GM12878 (cell line): ENCODE measurements around the gene FGFRL1.

Experiments used
- ATF3 ChIP-seq: IDR thresholded peaks from 2 replicates; pipeline ENCODE4 v1.6.1; 2011; ENCODE audit warnings: low read depth, mild to moderate bottlenecking, low read length, moderate library complexity, borderline replicate concordance; ENCODE audit errors: extremely low read depth
- CEBPB ChIP-seq, 2 experiments: fragments of 150-350 bp in 1 of 2; IDR thresholded peaks; 2 replicates each; pipeline ENCODE4 v1.6.1; 2012 to 2014; ENCODE audit warnings: low read depth in 2 of 2, low read length in 2 of 2, borderline replicate concordance in 1 of 2, inconsistent platforms in 1 of 2
- CTCF ChIP-seq, 3 experiments: IDR thresholded peaks in 2 of 3; conservative IDR thresholded peaks in 1 of 3; 2 replicates each; pipeline ENCODE4 v1.5.1; 2011; ENCODE audit warnings: low read depth in 3 of 3, low read length in 3 of 3, mild to moderate bottlenecking in 3 of 3, control low read depth in 2 of 3, moderate library complexity in 2 of 3, inconsistent platforms in 1 of 3, mixed read lengths in 1 of 3; ENCODE audit not compliant: control insufficient read depth in 2 of 3, insufficient read depth in 1 of 3; ENCODE audit errors: extremely low read depth in 1 of 3
- EP300 ChIP-seq, 2 experiments: fragments of 150-350 bp in 1 of 2; IDR thresholded peaks; 2 replicates each; pipeline ENCODE4 v1.6.1; 2011 to 2012; ENCODE audit warnings: low read depth in 2 of 2, low read length in 2 of 2, borderline replicate concordance in 1 of 2, improper control_type of control experiment in 1 of 2, inconsistent platforms in 1 of 2; ENCODE audit not compliant: control insufficient read depth in 1 of 2
- ESRRA ChIP-seq: IDR thresholded peaks from 2 replicates; pipeline ENCODE4 v1.6.1; 2012; ENCODE audit warnings: mild to moderate bottlenecking, low read length, improper control_type of control experiment
- JUNB ChIP-seq: IDR thresholded peaks from 2 replicates; pipeline ENCODE4 v1.6.1; 2016; ENCODE audit warnings: antibody characterized with exemption, mild to moderate bottlenecking
- JUND ChIP-seq: IDR thresholded peaks from 2 replicates; pipeline ENCODE4 v1.6.1; 2012; ENCODE audit warnings: low read depth, mild to moderate bottlenecking, low read length, improper control_type of control experiment, moderate library complexity
- MXI1 ChIP-seq: fragments of 150-350 bp; IDR thresholded peaks from 2 replicates; pipeline ENCODE4 v1.6.1; 2011; ENCODE audit warnings: low read depth, mild to moderate bottlenecking, inconsistent platforms, low read length, improper control_type of control experiment
- SRF ChIP-seq, 2 experiments: IDR thresholded peaks; 2 replicates each; pipeline ENCODE4 v1.6.1; 2011; ENCODE audit warnings: low read depth in 2 of 2, low read length in 2 of 2, mild to moderate bottlenecking in 1 of 2, moderate library complexity in 1 of 2
- TCF12 ChIP-seq: IDR thresholded peaks from 2 replicates; pipeline ENCODE4 v1.6.1; 2011; ENCODE audit warnings: low read depth, mild to moderate bottlenecking, low read length
- ZNF24 ChIP-seq: fragments of 450-650 bp; IDR thresholded peaks from 2 replicates; pipeline ENCODE4 v1.6.1; 2017; ENCODE audit warnings: antibody characterized with exemption, mild to moderate bottlenecking

- TF ChIP-seq ZNF24 (no peak), EP300 (IDR thresholded peaks at IDR 0.05; ENCODE audit: borderline replicate concordance in 1 of 2, control insufficient read depth in 1 of 2, low read depth in 2 of 2, low read length in 2 of 2) (no peak), CTCF (IDR thresholded peaks at IDR 0.05 in 2 of 3, conservative IDR thresholded peaks at IDR 0.05 in 1 of 3; ENCODE audit: control insufficient read depth in 2 of 3, extremely low read depth in 1 of 3, insufficient read depth in 1 of 3, low read depth in 3 of 3, low read length in 3 of 3) (no peak), JUND (no peak), SRF (IDR thresholded peaks at IDR 0.05; ENCODE audit: low read depth in 2 of 2, low read length in 2 of 2) (no peak), CEBPB (IDR thresholded peaks at IDR 0.05; ENCODE audit: borderline replicate concordance in 1 of 2, low read depth in 2 of 2, low read length in 2 of 2) (no peak), JUNB (no peak), ATF3 (no peak), MXI1 (no peak; the same call in 1 of the 2 replicates), ESRRA (no peak), TCF12 (no peak)
These were observed 14.7 kb downstream of the FGFRL1 start for GRCh38 chr4:1026115-1026514.
